Memory B cell (primary cell): ENCODE data around the gene CPLX1.

Experiments used
- ATAC-seq: fragments of 150-1000 bp; cut with Tn5 transposase; 2 replicates; pipeline ENCODE4 v1.10.0; 2021; ENCODE audit warnings: low read depth, mild to moderate bottlenecking, moderate library complexity
- DNase-seq, 2 donors: peaks; one replicate each; pipeline ENCODE4 v3.0.0; 2022; ENCODE audit warnings: low spot score in 2 of 2
- H3K27ac Mint-ChIP-seq: one replicate; pipeline ENCODE4 v1.8.0; 2022; ENCODE audit warnings: mild to moderate bottlenecking, moderate library complexity, mixed read lengths
- H3K27me3 Mint-ChIP-seq: one replicate; pipeline ENCODE4 v1.8.0; 2022; ENCODE audit warnings: mixed read lengths
- H3K36me3 Mint-ChIP-seq: one replicate; pipeline ENCODE4 v1.8.0; 2022; ENCODE audit warnings: mild to moderate bottlenecking, mixed read lengths
- H3K4me1 Mint-ChIP-seq: one replicate; pipeline ENCODE4 v1.8.0; 2022; ENCODE audit warnings: mixed read lengths
- H3K4me3 Mint-ChIP-seq: one replicate; pipeline ENCODE4 v1.8.0; 2022; ENCODE audit warnings: mild to moderate bottlenecking, moderate library complexity, mixed read lengths
- H3K9me3 Mint-ChIP-seq: one replicate; pipeline ENCODE4 v1.8.0; 2022; ENCODE audit warnings: mixed read lengths

Gene CPLX1

DNA sequence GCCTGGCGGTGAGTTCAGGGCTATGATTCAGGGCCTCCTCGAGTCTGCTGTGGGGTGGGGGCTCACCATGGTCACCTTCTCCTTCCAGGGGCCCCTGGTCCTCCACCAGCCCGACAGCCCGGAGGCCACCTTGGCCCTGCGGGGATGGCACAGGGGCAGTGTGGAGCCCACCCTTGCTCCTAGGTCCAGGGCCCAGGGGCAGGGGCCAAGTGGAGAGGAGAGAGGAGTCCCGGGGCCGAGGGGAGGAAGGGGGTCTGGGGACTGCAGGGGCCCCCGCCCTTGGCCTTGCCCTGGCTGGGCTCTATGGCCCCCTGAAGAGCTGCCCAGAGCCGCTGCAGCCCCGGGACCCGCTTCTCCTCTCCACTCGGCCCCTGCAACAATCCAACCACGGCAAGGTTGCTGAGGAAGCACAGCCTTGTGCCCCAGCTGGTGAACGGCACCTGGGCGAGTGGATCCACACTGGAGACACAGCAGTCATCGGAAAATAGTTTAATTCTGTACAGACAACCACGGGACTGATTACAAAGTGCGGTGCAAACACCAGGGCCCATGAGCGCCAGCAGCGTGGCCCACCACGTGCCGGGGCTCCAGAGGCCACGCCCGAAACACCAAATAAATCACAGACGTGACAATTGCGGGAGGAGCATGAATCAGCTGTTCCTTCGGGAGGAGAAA lies 23.0 kb upstream of the CPLX1 start:
- no peak for DNase-seq
- no peak for ATAC-seq
- H3K36me3 Mint-ChIP-seq = peaks cover 23% of the 10 kb centered on the region
- no peaks in the 10 kb centered on the region for H3K4me1 Mint-ChIP-seq
- H3K27me3 Mint-ChIP-seq = no peaks in the 10 kb centered on the region
- no peak overlapping the region for H3K27ac Mint-ChIP-seq
- no peaks in the 10 kb centered on the region for H3K9me3 Mint-ChIP-seq
- no peak overlapping the region for H3K4me3 Mint-ChIP-seq

- ATAC-seq (no peak), DNase-seq (no peak)
- peaks cover 24% of the 10 kb centered on the region for H3K36me3 Mint-ChIP-seq
- no peaks in the 10 kb centered on the region for H3K4me1 Mint-ChIP-seq
- H3K9me3 Mint-ChIP-seq = no peaks in the 10 kb centered on the region
- no peak overlapping the region for H3K4me3 Mint-ChIP-seq
- H3K27me3 Mint-ChIP-seq = no peaks in the 10 kb centered on the region
- peak overlapping the region; percentile 75 for H3K27ac Mint-ChIP-seq
These were observed 22.4 kb upstream of the CPLX1 start for GRCh38 chr4:848307-848691.

DNA sequence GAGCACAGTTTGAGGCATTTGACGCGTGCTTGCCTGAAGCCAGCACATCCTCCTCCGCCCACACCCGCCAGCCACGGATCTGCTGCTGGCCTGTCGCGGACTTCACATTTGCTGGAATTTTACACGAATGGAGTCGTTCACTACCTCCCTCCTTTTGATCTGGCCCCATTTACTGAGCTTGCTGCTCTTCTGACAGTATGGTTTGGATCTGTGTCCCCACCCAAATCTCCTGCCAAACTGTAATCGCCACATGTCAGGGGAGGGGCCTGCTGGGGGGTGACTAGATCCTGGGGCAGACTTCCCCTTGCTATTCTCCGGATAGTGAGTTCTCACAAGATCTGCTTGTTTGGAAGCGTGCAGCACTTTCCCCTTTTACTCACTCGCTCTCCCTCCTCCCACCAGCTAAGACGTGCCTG lies 19.9 kb upstream of the CPLX1 start:
- Mint-ChIP-seq H3K27me3 (no peaks in the 10 kb centered on the region), H3K4me1 (no peaks in the 10 kb centered on the region), H3K9me3 (no peaks in the 10 kb centered on the region), H3K27ac (no peak overlapping the region), H3K36me3 (peaks cover 24% of the 10 kb centered on the region), H3K4me3 (no peak overlapping the region)
- no peak for ATAC-seq
- DNase-seq = no peak

DNA sequence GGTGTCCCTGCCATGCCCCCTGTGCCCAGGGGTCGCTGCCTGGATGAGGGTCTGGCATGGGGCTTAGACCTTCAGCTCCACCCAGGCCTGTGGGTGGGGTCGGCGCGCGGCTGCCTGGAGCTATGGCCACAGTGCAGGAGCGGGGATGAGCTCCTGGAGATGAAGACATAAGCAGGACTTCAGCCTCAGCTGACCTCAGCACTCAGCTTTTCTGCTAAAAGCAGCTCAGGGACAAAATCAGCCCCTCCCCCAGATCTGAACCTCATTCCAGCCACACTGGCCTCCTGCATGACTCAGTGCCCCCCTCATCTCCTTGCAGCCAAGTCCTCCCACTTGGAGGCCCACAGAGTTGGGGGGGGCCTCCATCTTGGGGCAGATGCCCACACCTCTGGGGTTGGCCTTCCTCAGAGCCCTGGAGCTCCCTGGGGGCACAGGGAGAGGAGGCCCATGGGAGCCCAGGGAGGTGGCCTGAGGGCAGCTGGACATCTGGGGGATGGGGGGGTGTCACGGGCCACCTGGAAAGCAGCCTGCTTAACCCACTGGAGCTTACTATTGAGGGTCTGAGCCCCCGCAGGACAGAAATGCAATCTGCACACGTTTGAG lies 19.4 kb upstream of the CPLX1 start:
- no peak for DNase-seq

GRCh38 chr4:844752-845232 lies 18.9 kb upstream of the CPLX1 start:
- Mint-ChIP-seq H3K27ac (no peak overlapping the region), H3K36me3 (peaks cover 22% of the 10 kb centered on the region), H3K27me3 (no peaks in the 10 kb centered on the region), H3K9me3 (no peaks in the 10 kb centered on the region), H3K4me1 (no peaks in the 10 kb centered on the region), H3K4me3 (no peak overlapping the region)
- no peak for DNase-seq
- ATAC-seq = no peak

More for the DNA sequence above, 19.4 kb upstream of the CPLX1 start:
- H3K27ac Mint-ChIP-seq = no peak overlapping the region
- no peaks in the 10 kb centered on the region for H3K9me3 Mint-ChIP-seq
- ATAC-seq = no peak
- no peak overlapping the region for H3K4me3 Mint-ChIP-seq
- H3K4me1 Mint-ChIP-seq = no peaks in the 10 kb centered on the region
- peaks cover 22% of the 10 kb centered on the region for H3K36me3 Mint-ChIP-seq
- H3K27me3 Mint-ChIP-seq = no peaks in the 10 kb centered on the region

DNA sequence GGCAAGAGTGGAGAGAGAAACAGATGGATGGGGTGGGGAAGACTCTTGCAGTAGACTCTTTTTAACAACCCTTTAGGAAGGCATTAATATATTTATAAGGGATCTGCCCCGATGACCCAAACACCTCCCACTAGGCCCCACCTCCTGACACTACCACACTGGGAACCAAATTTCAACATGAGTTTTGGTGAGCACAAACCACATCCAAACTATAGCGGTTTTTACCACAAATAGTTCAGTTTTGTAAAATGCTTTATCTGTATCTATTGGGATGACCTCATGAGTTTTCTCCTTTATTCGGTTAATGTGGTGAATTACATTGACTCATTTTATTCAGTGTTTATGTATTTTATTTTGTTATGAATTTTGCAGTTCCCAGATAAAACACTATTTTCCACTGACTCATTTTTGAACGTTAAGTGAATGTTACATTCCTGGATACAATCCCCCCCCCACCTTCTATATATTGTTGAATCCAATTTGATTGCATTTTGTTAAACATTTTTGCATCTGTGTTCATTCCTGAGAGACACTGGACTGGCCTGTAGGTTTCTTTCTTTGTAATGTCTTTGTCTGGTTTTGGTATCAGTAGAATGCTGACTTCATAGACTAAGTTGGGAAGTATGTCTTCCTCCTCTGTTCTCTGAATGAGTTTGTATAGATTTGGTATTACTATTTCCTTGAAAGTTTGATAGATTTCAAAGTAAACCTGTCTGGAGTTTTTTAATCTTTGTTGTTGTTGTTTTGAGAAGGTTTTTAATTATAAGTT lies 13.9 kb upstream of the CPLX1 start:
- H3K27ac Mint-ChIP-seq = no peak overlapping the region
- no peaks in the 10 kb centered on the region for H3K27me3 Mint-ChIP-seq
- ATAC-seq = no peak
- H3K9me3 Mint-ChIP-seq = peaks cover 7% of the 10 kb centered on the region
- H3K4me1 Mint-ChIP-seq = no peaks in the 10 kb centered on the region
- peaks cover 16% of the 10 kb centered on the region for H3K36me3 Mint-ChIP-seq
- H3K4me3 Mint-ChIP-seq = no peak overlapping the region
- no peak for DNase-seq

- Mint-ChIP-seq H3K9me3 (peaks cover 7% of the 10 kb centered on the region), H3K27me3 (peaks cover 4% of the 10 kb centered on the region), H3K27ac (no peak overlapping the region), H3K4me1 (peaks cover 4% of the 10 kb centered on the region), H3K36me3 (peaks cover 9% of the 10 kb centered on the region), H3K4me3 (no peak overlapping the region)
- ATAC-seq = no peak
- no peak for DNase-seq
These were observed 11.8 kb upstream of the CPLX1 start for GRCh38 chr4:837772-838171.

GRCh38 chr4:836750-837301 lies 10.9 kb upstream of the CPLX1 start:
- Mint-ChIP-seq H3K4me3 (no peak overlapping the region), H3K9me3 (peaks cover 7% of the 10 kb centered on the region), H3K27me3 (peaks cover 4% of the 10 kb centered on the region), H3K36me3 (peaks cover 7% of the 10 kb centered on the region), H3K4me1 (peaks cover 4% of the 10 kb centered on the region), H3K27ac (no peak overlapping the region)
- ATAC-seq (no peak), DNase-seq (no peak)

- ATAC-seq = no peak
- no peak for DNase-seq
These were observed 10.1 kb upstream of the CPLX1 start for GRCh38 chr4:836003-836511.

DNA sequence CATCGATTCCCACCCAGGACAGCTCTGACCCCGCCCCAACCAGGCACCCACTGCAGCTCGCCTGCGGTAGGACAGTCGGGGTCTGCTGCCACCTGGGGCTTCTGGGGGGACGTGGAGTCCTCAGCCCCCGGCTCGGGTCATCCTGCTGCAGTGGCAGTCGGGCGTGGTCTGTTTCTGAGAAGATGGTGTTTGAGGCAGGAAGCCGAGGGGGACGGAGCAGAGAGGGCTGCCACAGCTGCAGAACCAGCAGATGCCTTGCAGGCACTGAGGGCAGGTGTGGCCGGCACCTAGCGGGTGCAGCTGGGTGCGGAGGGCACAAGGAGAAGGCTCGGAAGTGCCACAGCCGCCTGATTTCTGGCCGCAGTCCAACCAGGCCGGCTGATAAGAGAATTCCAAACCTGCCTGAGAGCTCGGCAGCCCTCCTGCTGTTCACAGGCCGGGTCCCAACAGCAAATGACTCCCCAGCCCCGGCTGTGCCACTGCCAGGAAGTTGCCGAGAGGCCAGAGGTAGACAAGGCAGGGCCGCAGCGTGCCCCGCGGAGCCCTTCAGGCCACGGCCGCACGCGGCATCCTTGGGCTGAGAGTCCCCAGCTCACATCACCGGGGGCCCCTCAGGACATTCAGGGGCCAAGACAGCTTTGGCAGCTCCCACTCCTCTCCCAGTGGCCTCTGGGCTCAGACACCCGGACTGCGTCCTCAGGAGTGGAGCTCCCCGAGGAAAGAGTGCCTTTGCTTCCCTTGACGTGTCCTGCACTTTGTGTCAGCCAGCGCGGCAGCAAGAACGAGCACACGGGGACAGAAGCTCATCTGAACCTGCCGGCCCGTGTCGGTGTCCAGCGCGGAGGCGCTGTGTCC lies 9.4 kb upstream of the CPLX1 start:
- Mint-ChIP-seq H3K36me3 (peaks cover 5% of the 10 kb centered on the region), H3K27ac (no peak overlapping the region), H3K4me1 (peaks cover 4% of the 10 kb centered on the region), H3K4me3 (no peak overlapping the region), H3K27me3 (peaks cover 5% of the 10 kb centered on the region), H3K9me3 (peaks cover 7% of the 10 kb centered on the region)
- ATAC-seq (no peak), DNase-seq (no peak)

More at GRCh38 chr4:836003-836511, 10.1 kb upstream of the CPLX1 start:
- peaks cover 4% of the 10 kb centered on the region for H3K27me3 Mint-ChIP-seq
- H3K9me3 Mint-ChIP-seq = peaks cover 7% of the 10 kb centered on the region
- peaks cover 5% of the 10 kb centered on the region for H3K36me3 Mint-ChIP-seq
- no peak overlapping the region for H3K27ac Mint-ChIP-seq
- H3K4me1 Mint-ChIP-seq = peaks cover 4% of the 10 kb centered on the region
- H3K4me3 Mint-ChIP-seq = no peak overlapping the region

GRCh38 chr4:834368-835147 lies 8.6 kb upstream of the CPLX1 start:
- H3K27ac Mint-ChIP-seq = no peak overlapping the region
- H3K36me3 Mint-ChIP-seq = peaks cover 5% of the 10 kb centered on the region
- H3K4me1 Mint-ChIP-seq = peaks cover 4% of the 10 kb centered on the region
- no peak for DNase-seq
- no peak overlapping the region for H3K4me3 Mint-ChIP-seq
- peaks cover 7% of the 10 kb centered on the region for H3K27me3 Mint-ChIP-seq
- peaks cover 6% of the 10 kb centered on the region for H3K9me3 Mint-ChIP-seq
- no peak for ATAC-seq

GRCh38 chr4:833731-834367 lies 7.9 kb upstream of the CPLX1 start:
- no peak overlapping the region for H3K27ac Mint-ChIP-seq
- H3K27me3 Mint-ChIP-seq = peaks cover 7% of the 10 kb centered on the region
- H3K4me3 Mint-ChIP-seq = no peak overlapping the region
- ATAC-seq (no peak), DNase-seq (no peak)
- peaks cover 4% of the 10 kb centered on the region for H3K4me1 Mint-ChIP-seq
- H3K9me3 Mint-ChIP-seq = peaks cover 6% of the 10 kb centered on the region
- peaks cover 5% of the 10 kb centered on the region for H3K36me3 Mint-ChIP-seq
